ENCODE data around the gene PSME4.
"Not testable (repeated sequence)": the region's sequence is repeated elsewhere in the genome, so short reads cannot be mapped to it uniquely, and the experiment has no call there.

PSME4 gene

GRCh38 chr2:53964987-53965687 is 5.7 kb downstream of the PSME4 start:
- no peak for DNase-seq (ENCODE audit: low read depth in 2 of 2)

- no peak for DNase-seq (ENCODE audit: low read depth in 2 of 2)
Measured at GRCh38 chr2:53964257-53964952, 6.4 kb downstream of the PSME4 start.

GRCh38 chr2:53961478-53962216 is 9.1 kb downstream of the PSME4 start:
- DNase-seq (ENCODE audit: low read depth in 2 of 2), result not testable (repeated sequence)

- DNase-seq (ENCODE audit: low read depth in 2 of 2), result no peak
Measured at GRCh38 chr2:53960476-53960875, 10.3 kb downstream of the PSME4 start.

GRCh38 chr2:53958443-53958842 is 12.3 kb downstream of the PSME4 start:
- DNase-seq (ENCODE audit: low read depth in 2 of 2), result no peak

- no peak for DNase-seq (ENCODE audit: low read depth in 2 of 2)
Measured at GRCh38 chr2:53952519-53952918, 18.3 kb downstream of the PSME4 start.

GRCh38 chr2:53949457-53949856 is 21.3 kb downstream of the PSME4 start:
- DNase-seq (ENCODE audit: low read depth in 2 of 2), result no peak

- DNase-seq (ENCODE audit: low read depth in 2 of 2), result no peak
Measured at GRCh38 chr2:53945538-53945937, 25.3 kb downstream of the PSME4 start.

GRCh38 chr2:53944542-53944941 is 26.3 kb downstream of the PSME4 start:
- no peak for DNase-seq (ENCODE audit: low read depth in 2 of 2)

GRCh38 chr2:53942280-53942679 is 28.5 kb downstream of the PSME4 start:
- no peak for DNase-seq (ENCODE audit: low read depth in 2 of 2)

- DNase-seq (ENCODE audit: low read depth in 2 of 2), result no peak
Measured at GRCh38 chr2:53941749-53942148, 29.0 kb downstream of the PSME4 start.

- no peak for DNase-seq (ENCODE audit: low read depth in 2 of 2)
Measured at GRCh38 chr2:53939656-53940055, 31.1 kb downstream of the PSME4 start.

GRCh38 chr2:53938904-53939303 is 31.9 kb downstream of the PSME4 start:
- DNase-seq (ENCODE audit: low read depth in 2 of 2), result no peak

- no peak for DNase-seq (ENCODE audit: low read depth in 2 of 2)
Measured at GRCh38 chr2:53933329-53933728, 37.5 kb downstream of the PSME4 start.

GRCh38 chr2:53926321-53926720 is 44.5 kb downstream of the PSME4 start:
- DNase-seq (ENCODE audit: low read depth in 2 of 2), result not testable (repeated sequence)

- no peak for DNase-seq (ENCODE audit: low read depth in 2 of 2)
Measured at GRCh38 chr2:53913721-53914120, 57.1 kb downstream of the PSME4 start.

- DNase-seq (ENCODE audit: low read depth in 2 of 2), result no peak
Measured at GRCh38 chr2:53911434-53912189, 59.2 kb downstream of the PSME4 start.

GRCh38 chr2:53907582-53907981 is 63.2 kb downstream of the PSME4 start:
- no peak for DNase-seq (ENCODE audit: low read depth in 2 of 2)

GRCh38 chr2:53905396-53905795 is 65.4 kb downstream of the PSME4 start:
- DNase-seq (ENCODE audit: low read depth in 2 of 2), result no peak

- DNase-seq (ENCODE audit: low read depth in 2 of 2), result no peak
Measured at GRCh38 chr2:53903011-53903410, 67.8 kb downstream of the PSME4 start.

GRCh38 chr2:53901192-53901591 is 69.6 kb downstream of the PSME4 start:
- no peak for DNase-seq (ENCODE audit: low read depth in 2 of 2)

- DNase-seq (ENCODE audit: low read depth in 2 of 2), result no peak
Measured at GRCh38 chr2:53896864-53897263, 73.9 kb downstream of the PSME4 start.

Data from stimulated activated CD4-positive, alpha-beta T cell treated with anti-CD3 and anti-CD28 coated beads, Interleukin-4, amount 100 ng/mL, for 48 hours (primary cell).